Ishikawa (cell line): ENCODE measurements around the gene FLT1.

Experiments used
- CEBPB ChIP-seq: IDR thresholded peaks from 2 replicates; pipeline ENCODE4 v1.6.1; 2012
- CREB1 ChIP-seq: IDR thresholded peaks from 2 replicates; pipeline ENCODE4 v1.6.1; 2012; ENCODE audit warnings: low read depth
- EGR1 ChIP-seq: IDR thresholded peaks from 2 replicates; pipeline ENCODE4 v1.6.1; 2012
- EP300 ChIP-seq: IDR thresholded peaks from 2 replicates; pipeline ENCODE4 v1.6.1; 2012; ENCODE audit warnings: borderline replicate concordance
- FOXM1 ChIP-seq: IDR thresholded peaks from 2 replicates; pipeline ENCODE4 v1.6.1; 2012; ENCODE audit warnings: low read depth, borderline replicate concordance
- MAX ChIP-seq: IDR thresholded peaks from 2 replicates; pipeline ENCODE4 v1.6.1; 2012
- NFIC ChIP-seq: IDR thresholded peaks from 2 replicates; pipeline ENCODE4 v1.6.1; 2012
- RAD21 ChIP-seq: IDR thresholded peaks from 2 replicates; pipeline ENCODE4 v1.6.1; 2012; ENCODE audit warnings: low read depth
- TAF1 ChIP-seq: IDR thresholded peaks from 2 replicates; pipeline ENCODE4 v1.6.1; 2012; ENCODE audit warnings: low read depth, mild to moderate bottlenecking
- TCF12 ChIP-seq: IDR thresholded peaks from 2 replicates; pipeline ENCODE4 v1.6.1; 2012; ENCODE audit warnings: low read depth
- TEAD4 ChIP-seq: IDR thresholded peaks from 2 replicates; pipeline ENCODE4 v1.6.1; 2012
- USF1 ChIP-seq: IDR thresholded peaks from 2 replicates; pipeline ENCODE4 v1.6.1; 2012
- YY1 ChIP-seq: IDR thresholded peaks from 2 replicates; pipeline ENCODE4 v1.6.1; 2012; ENCODE audit warnings: low read depth
- ZBTB7A ChIP-seq: IDR thresholded peaks from 2 replicates; pipeline ENCODE4 v1.6.1; 2012; ENCODE audit warnings: low read depth
- TF ChIP-seq, protein P1 (sequence below): IDR thresholded peaks from 2 replicates; pipeline ENCODE4 v1.6.1; 2012; ENCODE audit warnings: low read depth, mild to moderate bottlenecking

FLT1 gene

DNA sequence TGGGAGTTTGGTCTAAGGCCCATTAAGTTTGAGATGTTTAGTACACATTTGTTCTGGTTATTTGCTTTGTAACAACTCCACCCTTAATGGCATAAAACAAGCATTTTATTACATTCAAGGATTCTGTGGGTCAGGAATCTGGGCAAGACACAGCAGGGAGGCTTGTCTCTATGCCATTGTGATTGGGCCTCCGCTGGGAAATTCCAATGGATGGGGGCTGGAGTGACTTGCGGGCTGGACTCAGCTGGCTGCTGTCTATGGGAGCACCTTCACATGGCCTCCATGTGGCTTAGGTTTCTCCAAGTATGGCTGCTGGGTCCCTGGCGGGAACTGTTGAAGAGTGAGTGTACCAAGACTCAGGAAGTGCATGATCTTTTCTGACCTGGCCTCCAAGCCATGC is 197.6 kb downstream of the FLT1 start:
- peak; percentile 69 for TF ChIP-seq TEAD4
- no peak for TF ChIP-seq CEBPB
- TF ChIP-seq YY1: 0 out of 2 replicates have a peak, but pooled peaks have one; percentile 19
- no peak for TF ChIP-seq CREB1
- no peak for TF ChIP-seq TAF1
- no peak for TF ChIP-seq ZBTB7A
- peak; percentile 70; the same call in 1 of the 2 replicates for TF ChIP-seq MAX

GRCh38 chr13:28286263-28286662 is 208.7 kb downstream of the FLT1 start:
- TF ChIP-seq CEBPB (no peak), YY1 (no peak), ZBTB7A (no peak), TEAD4 (no peak), CREB1 (no peak), NFIC (no peak), RAD21 (no peak), EGR1 (no peak), FOXM1 (no peak)

DNA sequence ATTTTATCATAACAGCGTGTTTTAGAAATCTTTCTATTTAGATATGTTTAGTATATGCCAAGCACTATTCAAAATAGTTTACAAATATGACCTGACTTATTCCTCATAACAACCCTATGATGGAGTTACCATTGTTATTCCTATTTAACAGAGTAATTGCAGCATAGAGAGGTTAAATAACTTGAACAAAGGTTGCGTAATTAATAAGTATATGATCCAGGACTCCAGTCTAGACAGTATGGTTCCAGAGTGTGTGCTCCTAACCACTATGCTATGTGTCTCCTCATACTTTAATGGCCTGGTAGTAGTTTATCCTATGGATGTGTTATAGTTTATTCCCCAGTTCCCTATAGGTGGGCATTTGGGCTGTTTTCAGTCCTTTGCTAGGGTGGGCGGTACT is 211.3 kb downstream of the FLT1 start:
- no peak for TF ChIP-seq USF1
- no peak for TF ChIP-seq TCF12
- TF ChIP-seq, protein P1, sequence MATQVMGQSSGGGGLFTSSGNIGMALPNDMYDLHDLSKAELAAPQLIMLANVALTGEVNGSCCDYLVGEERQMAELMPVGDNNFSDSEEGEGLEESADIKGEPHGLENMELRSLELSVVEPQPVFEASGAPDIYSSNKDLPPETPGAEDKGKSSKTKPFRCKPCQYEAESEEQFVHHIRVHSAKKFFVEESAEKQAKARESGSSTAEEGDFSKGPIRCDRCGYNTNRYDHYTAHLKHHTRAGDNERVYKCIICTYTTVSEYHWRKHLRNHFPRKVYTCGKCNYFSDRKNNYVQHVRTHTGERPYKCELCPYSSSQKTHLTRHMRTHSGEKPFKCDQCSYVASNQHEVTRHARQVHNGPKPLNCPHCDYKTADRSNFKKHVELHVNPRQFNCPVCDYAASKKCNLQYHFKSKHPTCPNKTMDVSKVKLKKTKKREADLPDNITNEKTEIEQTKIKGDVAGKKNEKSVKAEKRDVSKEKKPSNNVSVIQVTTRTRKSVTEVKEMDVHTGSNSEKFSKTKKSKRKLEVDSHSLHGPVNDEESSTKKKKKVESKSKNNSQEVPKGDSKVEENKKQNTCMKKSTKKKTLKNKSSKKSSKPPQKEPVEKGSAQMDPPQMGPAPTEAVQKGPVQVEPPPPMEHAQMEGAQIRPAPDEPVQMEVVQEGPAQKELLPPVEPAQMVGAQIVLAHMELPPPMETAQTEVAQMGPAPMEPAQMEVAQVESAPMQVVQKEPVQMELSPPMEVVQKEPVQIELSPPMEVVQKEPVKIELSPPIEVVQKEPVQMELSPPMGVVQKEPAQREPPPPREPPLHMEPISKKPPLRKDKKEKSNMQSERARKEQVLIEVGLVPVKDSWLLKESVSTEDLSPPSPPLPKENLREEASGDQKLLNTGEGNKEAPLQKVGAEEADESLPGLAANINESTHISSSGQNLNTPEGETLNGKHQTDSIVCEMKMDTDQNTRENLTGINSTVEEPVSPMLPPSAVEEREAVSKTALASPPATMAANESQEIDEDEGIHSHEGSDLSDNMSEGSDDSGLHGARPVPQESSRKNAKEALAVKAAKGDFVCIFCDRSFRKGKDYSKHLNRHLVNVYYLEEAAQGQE: no peak
- TF ChIP-seq MAX: no peak
- TF ChIP-seq EGR1: no peak
- no peak for TF ChIP-seq EP300
- no peak for TF ChIP-seq YY1
- TF ChIP-seq CEBPB: no peak
- TF ChIP-seq RAD21: no peak
- TF ChIP-seq TAF1: no peak
- TF ChIP-seq TEAD4: no peak
- TF ChIP-seq CREB1: no peak
- no peak for TF ChIP-seq ZBTB7A
- no peak for TF ChIP-seq NFIC
- TF ChIP-seq FOXM1: no peak

DNA sequence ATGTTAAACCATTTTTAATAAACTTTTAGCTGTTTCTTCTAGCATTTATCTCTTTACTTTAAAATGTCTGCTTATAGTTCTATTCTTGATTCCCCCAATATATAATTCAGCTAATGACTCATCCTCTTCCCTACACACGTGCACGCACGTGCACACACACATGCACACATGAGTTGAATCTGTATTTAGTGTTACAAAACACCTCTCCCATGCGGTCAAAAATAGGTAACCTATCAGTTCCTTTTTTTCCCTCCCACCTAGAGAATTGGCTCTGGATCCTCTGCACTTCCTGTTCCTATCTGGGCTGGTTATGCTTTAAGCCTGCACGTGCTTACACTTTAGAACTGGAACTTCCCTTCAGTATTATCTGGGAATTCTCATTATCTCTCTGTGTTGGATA is 212.5 kb downstream of the FLT1 start:
- no peak for TF ChIP-seq TEAD4
- no peak for TF ChIP-seq MAX

GRCh38 chr13:28273919-28274318 is 221.0 kb downstream of the FLT1 start:
- no peak for TF ChIP-seq FOXM1
- TF ChIP-seq, protein P1: no peak
- no peak for TF ChIP-seq ZBTB7A
- 0 out of 2 replicates have a peak, but pooled peaks have one; percentile 6 for TF ChIP-seq RAD21
- TF ChIP-seq TEAD4: no peak
- no peak for TF ChIP-seq USF1

- TF ChIP-seq EGR1: no peak
- no peak for TF ChIP-seq FOXM1
- TF ChIP-seq TCF12: no peak
- no peak for TF ChIP-seq TEAD4
- no peak for TF ChIP-seq RAD21
- no peak for TF ChIP-seq YY1
- no peak for TF ChIP-seq NFIC
- TF ChIP-seq EP300: no peak
- no peak for TF ChIP-seq CEBPB
- TF ChIP-seq TAF1: no peak
- TF ChIP-seq CREB1: no peak
- TF ChIP-seq MAX: no peak
- TF ChIP-seq, protein P1: no peak
Observed at GRCh38 chr13:28271056-28271840, 223.7 kb downstream of the FLT1 start.
